NCI-H526 treated with DMSO at 0.1 percent for 48 hours (cell line): ENCODE measurements around the gene FANCG.

ENCODE experiments used
- DNase-seq: peaks from one replicate; lab custom pipeline; 2025; lab: John Stamatoyannopoulos, UW

FANCG gene

DNA sequence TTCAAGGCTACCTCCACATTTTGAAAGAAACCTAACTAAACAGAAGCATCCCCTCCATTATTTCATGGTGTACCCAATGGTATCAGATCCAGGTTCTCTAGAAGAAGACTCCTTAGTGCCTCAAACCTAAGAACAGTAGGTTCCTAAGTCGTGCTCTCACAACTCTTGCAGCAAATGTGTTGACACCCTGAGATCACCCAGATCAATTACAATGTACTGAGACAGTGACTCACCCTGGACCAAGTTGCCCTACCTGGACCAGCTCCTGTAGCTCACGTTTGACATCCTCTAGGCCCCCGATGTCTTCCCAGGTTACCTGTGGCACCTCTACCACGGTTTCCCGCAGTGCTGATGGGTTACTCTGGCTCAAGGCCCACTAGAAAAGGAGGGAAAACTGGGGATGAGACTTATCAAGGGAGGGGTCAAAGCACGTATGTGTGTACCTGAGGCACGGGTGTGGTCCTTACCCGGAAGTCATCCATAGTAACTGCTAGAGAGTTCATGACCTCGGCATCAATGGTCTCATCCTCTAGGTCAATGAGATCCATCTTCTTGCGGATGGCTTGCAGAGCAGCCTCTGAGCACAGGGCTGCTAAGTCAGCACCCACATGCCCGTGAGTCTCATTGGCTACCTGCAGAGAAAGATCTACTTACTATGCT, 19.1 kb downstream of the FANCG start:
- DNase-seq: no peak

DNA sequence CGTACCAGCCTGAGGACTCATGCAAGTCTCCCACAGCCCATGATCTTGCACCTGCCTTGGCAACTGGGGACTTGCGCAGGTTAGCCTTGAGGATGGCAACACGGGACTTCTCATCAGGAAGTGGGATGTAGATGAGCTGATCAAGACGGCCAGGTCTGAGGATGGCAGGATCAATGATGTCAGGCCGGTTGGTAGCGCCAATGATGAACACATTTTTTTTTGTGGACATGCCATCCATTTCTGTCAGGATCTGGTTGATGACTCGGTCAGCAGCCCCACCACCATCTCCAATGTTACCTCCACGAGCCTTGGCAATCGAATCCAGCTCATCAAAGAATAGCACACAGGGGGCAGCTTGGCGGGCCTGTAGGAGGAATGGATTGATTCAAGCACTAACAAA, 20.3 kb downstream of the FANCG start:
- DNase-seq: no peak

DNA sequence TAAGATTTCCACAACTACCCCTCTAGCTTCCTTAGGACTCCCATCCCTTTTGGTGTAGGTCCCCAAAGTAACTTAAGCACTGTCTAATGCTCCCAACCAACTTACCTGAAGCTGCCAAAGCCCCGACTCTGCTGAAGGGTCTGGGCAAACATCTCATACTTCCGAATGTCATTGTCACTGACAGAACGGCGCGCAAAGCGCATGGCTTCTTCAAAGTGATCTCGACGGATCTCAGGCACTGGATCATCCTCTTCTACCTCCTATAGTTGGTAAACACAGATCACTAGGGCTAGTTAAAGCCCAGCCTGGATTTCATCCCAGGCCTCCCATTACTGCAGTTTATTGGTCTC, 22.5 kb downstream of the FANCG start:
- DNase-seq: no peak

DNA sequence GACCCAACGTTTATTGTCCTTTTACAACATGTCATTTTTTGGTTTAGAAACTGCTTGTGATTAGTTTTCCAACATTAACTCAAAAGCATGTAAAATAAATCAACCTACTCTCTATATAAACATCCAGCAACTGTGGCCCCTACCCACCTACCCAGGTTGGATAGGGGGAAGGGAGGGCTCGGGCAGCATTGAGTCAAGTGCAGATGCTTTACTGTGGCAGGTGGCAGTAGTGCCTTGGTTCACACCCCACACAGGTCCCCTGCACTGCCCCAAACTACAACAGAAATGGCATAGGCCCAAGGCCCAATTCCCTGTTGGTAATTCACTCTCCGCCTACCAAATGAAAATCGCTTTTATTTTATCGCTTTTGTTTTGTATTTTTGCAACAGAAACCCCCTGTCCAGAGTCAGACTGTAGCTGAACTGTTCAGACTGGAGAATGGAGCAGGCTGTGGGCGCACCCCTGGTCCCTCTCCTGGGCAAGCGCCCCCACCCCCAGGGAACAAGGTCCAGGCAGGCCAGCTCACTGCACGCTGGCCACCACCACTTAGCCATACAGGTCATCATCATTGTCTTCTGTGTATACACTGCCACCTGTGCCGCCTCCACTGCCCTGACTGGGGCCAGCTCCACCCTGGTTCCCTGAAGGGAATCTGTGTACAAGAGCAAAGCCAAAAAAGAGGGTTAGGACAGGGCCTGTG, 23.0 kb downstream of the FANCG start:
- DNase-seq: no peak

DNA sequence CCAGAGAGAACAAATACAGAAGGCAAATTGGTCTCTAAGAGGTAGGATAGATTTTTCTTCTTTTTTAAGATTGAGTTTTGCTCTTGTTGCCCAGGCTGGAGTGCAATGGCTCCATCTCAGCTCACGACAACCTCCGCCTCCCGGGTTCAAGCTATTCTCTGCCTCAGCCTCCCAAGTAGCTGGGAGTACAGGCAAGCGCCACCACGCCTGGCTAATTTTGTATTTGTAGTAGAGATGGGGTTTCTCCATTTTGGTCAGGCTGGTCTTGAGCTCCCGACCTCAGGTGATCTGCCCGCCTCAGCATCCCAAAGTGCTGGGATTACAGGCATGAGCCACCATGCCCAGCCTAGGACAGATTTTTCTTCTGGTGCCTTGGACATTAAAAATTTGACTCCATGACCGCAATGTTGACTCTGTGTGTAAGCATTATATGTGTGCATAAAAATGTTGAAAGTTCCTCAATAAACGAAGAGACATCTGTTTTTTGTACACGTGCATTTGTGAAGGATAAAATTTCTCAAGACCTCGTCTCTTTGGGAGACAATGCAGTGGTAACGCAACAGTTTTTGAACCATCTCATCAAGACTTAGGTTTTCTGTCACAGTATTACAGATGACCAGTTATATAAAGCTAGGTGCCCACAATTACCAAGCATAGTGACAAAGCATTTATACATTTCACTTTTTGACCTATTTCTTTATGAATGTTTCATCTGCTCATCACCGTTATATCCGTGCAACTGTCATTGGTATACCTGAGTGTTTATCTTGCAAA, 24.7 kb downstream of the FANCG start:
- no peak for DNase-seq

DNA sequence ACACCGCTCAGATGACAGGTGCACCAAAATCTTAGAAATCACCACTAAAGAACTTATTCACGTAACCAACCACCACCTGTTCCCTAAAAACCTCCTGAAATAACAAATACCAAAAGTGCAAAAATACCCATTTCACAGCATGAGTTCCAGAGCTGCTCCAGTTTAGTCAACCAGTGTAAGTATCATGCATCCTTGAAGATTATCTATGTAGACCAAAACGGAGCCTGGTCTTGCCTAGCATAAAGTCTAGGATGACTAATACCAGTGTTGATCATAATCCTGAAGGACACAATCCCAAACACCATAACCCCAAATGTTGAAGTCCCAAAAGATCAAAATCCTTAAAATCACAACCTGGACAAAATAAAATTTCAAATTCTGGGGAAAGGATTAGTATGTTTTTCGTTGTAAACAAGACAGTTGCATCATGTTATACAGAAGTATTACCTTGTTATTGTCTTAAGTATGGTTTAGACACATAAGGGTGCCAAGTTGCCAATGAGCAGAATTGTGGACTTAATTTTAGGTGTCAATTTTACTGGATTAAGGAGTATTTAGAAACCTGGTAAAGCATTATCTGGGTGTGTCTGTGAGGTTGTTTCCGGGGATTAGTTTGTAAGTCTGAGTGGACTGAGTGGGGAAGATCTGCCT, 25.4 kb downstream of the FANCG start:
- no peak for DNase-seq

DNA sequence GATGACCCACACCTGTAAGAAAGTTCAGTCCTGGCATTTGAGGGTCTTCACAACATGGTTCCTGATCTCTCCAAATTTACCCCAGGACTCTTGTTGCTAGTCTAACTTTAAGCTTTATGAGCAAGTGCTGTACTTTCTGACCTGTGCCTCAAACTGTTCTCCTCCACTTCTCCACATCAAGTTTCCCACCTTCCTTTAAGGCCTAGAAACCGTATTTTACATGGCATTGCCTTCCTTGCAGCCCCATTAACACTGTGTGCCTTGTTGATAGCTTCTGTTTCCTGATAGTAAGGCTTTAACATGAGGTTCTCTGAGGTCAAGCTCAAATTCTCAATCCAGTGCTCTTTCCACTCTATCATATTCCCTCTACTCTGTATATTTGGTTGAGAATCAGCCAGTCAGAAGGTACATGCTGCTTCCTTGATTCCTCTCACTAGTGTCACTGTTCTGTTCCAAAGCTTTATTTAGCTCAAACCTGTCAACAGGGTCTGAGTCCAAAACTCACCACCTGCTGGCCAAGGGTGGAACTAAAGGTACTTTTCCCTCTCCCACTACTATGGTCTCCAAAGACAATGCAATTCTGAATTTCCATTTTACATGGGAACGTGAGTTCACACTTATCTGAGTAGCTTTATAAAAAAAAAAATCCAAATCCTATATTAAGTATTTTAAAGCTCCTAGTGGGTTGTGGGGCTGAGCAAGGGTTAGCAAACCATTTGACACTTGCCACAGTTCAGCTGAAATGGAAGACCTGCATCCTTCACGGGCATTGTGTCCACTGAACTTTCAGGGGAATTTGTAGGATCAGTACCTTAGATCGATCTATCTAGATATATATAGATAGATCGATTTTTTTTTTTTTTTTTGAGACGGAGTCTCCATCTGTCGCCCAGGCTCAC, 28.4 kb downstream of the FANCG start:
- no peak for DNase-seq

DNA sequence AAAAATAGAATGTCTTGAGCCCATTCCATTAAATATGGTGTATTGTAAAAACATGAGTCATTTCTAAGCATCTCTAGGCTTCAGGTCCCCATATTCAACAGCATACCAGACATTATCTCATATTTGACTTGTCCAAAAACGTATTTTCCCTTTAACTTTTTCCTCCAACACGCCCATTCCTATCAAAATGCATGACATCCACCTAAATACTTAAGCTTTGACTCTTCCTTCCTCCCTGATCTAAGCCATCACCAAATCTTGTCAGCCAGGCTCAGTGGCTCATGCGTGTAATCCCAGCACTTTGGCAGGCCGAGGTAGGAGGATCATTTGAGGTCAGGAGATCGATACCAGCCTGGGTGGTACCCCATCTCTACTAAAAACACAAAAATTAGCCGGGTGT, 31.2 kb downstream of the FANCG start:
- DNase-seq: no peak

DNA sequence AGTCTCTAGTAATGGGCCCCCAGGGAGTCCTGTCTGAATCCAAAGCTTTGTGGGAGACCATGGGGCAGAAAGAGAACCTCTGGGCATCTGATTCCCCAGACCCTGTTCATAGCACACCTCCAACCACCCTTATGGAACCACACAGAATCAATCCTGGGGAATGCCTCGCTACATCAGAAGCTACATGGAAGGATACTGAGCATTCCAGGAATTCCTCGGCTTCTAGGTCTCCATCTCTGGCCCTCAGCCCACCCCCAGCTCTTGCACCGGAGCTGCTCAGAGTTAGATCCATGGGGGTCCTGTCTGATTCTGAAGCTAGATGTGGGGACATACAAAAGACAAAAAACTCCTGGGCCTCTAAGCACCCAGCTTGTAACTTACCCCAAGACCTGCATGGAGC, 35.7 kb downstream of the FANCG start:
- DNase-seq: no peak

DNA sequence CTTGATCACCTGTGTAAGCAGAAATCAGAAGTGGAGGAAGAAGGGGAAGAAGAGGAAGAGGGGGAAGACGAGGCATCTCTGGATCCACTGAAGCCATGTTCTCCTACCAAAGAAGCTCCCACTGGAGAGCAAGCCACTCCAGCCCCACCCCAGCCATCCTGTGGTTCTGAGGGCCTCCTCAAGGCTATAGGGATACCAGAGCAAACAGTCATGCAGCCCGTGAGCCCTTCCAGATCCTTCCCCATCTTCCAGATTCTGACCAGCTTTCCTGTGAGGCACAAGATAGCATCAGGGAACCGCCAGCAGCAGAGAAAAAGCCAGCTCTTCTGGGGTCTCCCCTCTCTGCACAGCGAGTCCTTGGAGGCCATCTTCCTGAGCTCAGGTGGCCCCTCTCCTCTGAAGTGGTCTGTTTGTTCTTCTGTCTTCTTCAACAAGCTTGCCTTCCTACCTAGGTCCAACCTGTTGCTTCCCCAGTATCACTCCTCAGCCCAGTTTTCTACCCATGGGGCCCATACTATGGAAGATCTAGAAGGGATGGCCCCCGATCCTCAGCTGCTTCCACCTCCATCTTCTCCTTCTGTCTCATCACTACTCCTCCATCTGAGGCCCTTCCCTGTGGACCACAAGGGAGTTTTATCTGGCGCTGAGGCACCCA, 36.7 kb downstream of the FANCG start:
- DNase-seq: no peak

DNA sequence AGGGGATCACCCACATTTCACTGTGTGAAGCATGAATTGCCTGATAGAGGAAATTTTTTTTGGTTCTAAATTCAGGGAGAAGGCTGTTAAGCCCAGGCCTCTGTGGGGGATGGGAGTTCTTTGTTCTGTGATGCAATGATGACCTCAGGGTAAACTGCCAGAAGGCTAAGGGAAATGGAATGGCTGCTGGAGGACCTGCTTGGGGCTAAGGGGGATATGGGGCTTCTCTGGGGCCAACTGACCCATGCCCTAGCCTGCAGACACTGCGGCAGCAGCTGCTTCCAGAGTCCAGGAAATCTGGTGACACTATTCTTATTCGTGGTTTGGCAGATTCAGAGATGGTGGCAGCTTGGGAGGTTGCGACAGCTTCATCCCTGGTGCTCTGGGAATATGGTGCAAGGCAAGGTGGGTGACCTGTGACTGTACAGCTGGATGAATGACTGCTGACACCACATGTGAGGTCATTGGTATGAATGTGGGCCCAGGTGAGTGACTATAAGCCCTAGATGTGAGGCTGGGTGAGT, 37.6 kb downstream of the FANCG start:
- DNase-seq: no peak

DNA sequence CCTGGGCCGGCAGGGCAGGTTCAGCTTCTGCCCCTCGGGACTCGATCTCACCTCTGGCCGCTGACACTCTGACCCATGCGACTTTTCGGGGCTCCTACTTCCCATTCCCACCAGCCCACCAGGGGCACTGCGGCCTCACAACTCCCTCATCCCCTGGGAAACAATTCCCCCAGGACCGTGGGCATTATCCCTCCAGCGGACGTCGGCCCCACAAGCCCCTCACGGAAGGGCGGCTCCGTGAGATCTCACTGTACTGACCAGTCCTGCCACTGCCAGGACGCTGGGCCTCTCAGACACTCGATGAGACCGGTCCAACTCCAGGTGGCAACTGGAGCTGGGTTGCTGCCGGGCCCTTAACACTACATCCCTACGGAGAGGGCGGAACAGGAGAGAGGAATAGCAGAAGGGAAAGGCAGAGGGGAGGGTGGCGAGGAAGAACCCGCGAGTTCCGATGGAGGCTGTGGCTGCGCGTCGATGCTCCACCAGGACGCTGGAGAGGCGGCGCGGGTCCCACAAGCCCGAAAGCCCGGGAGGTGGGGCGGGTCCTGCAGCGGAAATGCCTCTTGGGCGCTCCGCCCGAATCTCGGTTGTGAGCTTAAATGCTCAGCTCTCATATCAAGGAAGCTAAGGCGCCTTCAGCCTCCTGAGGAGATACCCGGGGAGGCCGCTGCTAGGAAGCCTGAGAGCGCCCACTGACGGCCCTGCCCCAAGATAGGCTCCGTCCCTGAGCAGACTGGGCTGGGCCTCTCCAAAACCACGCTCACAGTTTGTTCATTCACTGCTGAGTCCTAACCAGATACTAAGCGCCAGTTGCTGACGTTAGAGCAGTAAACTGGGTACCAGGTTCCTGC, 43.7 kb downstream of the FANCG start:
- DNase-seq: no peak

DNA sequence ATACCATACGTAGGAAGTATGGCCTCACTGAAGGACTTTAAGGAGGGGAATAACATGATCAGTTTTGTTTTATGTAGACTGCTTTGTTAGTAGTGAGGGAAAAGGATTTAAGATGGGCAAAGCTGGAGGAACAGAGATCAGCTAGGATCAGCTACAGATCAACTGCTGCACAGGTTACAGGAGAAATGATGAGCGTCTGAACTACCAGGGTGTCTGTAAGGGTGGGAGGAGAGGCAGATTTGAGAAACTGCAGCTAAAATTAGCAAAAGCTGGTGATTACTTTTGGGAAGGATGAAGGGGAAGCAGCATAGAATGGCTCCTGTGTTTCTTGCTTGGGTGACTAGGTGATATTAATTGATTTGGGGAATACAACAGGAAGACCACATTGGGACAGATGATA, 46.6 kb downstream of the FANCG start:
- DNase-seq: no peak

DNA sequence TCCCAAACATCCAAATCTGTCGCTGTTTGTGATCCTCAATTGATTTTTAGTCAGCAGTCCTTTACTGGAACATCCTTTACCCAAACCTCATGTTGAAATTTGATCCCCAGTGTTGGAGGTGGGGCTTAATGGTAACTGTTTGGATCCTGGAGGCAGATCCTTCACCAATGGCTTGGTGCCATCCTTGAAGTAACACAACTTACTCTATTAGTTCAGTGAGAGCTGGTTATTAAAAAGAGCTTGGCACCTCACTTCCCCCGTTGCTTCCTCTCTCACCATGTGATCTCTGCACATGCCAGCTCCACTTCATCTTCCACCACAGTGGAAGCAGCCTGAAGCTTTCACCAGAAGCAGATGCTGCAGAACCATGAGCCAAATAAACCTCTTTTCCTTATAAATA, 49.9 kb downstream of the FANCG start:
- no peak for DNase-seq

DNA sequence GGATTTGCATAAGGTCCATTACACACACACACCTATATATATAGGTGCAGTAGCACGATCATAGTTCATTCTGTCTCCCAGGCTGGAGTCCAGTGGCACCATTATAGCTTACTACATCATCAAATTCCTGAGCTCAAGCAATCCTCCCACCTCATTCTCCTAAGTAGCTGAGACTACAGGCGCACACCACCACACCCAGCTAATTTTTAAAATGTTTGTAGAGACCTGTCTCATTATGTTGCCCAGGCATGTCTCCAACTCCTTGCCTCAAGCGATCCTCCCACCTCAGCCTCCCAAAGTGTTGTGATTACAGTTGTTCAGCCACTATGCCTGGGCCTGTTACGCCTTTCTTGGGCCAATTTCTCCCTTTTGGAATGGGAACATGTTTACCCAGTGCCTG, 50.5 kb downstream of the FANCG start:
- DNase-seq: no peak

DNA sequence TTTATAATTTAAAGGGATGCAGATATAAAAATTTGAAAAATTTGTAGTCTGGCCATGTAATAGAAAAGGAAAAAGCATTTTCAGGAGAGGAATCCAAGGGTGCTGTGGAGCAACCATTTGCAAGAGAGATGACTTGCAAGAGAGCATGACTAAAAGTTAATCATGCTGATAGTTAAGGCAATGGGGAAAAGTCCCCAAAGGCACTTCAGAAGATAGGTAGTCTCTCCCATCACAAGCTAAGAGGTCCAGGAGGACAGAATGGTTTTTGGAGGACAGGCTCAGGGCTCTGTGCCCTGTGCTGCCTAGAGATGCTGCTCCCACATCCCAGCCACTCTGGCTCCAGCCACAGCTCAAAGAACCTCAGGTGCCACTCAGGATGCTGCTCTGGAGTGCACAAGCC, 51.4 kb downstream of the FANCG start:
- no peak for DNase-seq

DNA sequence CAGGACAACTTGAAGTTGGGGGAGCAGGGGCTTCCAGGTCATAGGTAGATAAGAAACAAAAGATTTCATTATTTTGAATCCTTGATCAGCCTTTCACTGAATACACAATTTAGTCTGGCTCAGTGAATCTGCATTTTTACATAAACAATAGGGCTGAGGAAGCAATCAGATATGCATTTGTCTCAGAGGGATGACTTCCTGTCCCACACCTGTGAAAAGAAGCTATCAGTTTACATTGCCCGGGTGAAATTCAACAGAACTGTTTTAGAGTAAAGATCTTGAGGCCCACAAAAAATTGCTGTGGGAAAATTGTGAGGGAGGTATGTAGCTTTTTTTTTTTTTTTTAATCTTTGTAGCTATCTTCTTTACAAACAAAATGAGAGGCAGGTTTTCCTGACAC, 51.9 kb downstream of the FANCG start:
- no peak for DNase-seq

DNA sequence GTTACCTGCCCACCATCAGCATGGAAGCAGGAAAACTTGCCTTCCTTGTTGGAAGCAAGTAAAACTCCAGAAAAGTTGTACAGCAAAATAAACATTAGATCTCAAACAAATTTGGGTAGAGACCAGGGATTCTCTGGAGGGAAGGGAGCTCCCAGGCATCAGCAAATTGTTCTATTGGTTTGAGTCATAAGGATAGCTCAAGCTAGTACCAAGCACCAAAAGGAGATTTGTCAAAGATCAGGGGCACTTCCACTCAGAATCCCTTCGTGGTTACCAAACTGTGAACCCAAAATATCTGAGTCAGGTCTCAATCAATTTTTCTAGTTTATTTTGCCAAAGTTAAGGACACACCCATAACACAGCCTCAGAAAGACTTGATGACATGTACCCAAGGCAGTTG, 52.4 kb downstream of the FANCG start:
- no peak for DNase-seq

DNA sequence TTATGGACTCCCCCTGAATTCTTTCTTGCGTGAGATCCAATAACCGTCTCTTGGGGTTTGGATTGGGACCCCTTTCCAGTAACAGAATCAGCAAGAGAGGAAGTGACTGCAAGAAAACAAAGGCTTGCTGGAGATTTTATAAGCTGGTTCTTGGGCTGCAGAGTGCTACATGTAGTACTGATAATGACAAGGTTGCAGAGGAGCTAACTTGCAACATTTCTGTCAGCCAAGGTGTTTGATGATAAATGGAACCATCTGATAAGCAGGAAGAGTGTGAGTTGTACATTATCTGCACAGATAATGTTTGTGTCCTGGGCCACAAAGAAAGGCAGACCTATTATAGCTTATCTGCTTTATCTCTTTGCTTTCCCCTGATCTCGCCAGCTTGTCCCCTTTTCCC, 53.1 kb downstream of the FANCG start:
- DNase-seq: no peak
